ENCODE results near the gene DISC1. TPM values are rescaled to one million over a fixed set of nuclear protein-coding genes. Genes with fewer than 3 reads are reported as not detected.
"Not testable (repeated sequence)": the region's sequence is repeated elsewhere in the genome, so short reads cannot be mapped to it uniquely, and the experiment has no call there.

Gene DISC1
- total RNA-seq, 2 experiments from 2014 or later, result 19.8 to 20.0 TPM

DNA sequence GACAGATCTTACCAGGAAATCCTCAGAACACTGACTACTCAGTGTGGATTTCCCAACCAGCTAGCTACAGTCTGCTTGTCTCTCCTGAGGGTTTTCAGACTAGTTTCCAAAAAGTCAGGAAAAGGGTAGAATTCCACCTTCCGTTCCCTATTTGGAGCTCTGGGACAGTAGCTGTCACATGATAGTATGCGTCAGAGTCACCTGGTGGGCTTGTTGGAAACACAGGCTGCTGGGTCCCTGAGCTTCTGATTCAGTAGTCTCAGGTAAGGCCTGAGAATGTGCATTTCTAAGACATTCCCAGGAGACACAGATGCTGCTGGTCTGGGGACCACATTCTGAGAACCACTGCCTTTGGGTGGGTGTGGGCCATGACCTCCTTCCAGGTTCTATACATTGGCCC, 272.5 kb downstream of the DISC1 start:
- no peak overlapping the region for H3K4me3 ChIP-seq (ENCODE audit: low read length)
- peaks cover 2% of the 10 kb centered on the region for H3K4me1 ChIP-seq (ENCODE audit: insufficient read depth, low read length)
- H3K27ac ChIP-seq (ENCODE audit: low read depth in 1 of 2, low read length in 2 of 2), result no peak overlapping the region
- H3K36me3 ChIP-seq (ENCODE audit: insufficient read depth, low read length), result no peaks in the 10 kb centered on the region
- no peaks in the 10 kb centered on the region for H3K27me3 ChIP-seq (ENCODE audit: control insufficient read depth in 1 of 2, insufficient read depth in 2 of 2, low read length in 2 of 2)
- TF ChIP-seq, protein P1, sequence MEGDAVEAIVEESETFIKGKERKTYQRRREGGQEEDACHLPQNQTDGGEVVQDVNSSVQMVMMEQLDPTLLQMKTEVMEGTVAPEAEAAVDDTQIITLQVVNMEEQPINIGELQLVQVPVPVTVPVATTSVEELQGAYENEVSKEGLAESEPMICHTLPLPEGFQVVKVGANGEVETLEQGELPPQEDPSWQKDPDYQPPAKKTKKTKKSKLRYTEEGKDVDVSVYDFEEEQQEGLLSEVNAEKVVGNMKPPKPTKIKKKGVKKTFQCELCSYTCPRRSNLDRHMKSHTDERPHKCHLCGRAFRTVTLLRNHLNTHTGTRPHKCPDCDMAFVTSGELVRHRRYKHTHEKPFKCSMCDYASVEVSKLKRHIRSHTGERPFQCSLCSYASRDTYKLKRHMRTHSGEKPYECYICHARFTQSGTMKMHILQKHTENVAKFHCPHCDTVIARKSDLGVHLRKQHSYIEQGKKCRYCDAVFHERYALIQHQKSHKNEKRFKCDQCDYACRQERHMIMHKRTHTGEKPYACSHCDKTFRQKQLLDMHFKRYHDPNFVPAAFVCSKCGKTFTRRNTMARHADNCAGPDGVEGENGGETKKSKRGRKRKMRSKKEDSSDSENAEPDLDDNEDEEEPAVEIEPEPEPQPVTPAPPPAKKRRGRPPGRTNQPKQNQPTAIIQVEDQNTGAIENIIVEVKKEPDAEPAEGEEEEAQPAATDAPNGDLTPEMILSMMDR (IDR thresholded peaks at IDR 0.05), result no peak
- Mint-ChIP-seq H3K27me3 (no peaks in the 10 kb centered on the region), H3K4me3 (no peak overlapping the region), H3K4me1 (ENCODE audit: low read depth) (peaks cover 26% of the 10 kb centered on the region), H3K9me3 (no peaks in the 10 kb centered on the region), H3K36me3 (ENCODE audit: low read depth) (peaks cover 24% of the 10 kb centered on the region), H3K27ac (no peak overlapping the region)
- intact Hi-C loops (cut with DNase I, micrococcal nuclease), result no loop called here
- CTCF ChIA-PET, result no interaction called here
- ATAC-seq (ENCODE audit: poor library complexity) (no peak), DNase-seq (no peak)
- POLR2A ChIA-PET, result no interaction called here
- H3K9me3 ChIP-seq (ENCODE audit: control insufficient read depth in 1 of 2, insufficient read depth in 1 of 2, low read length in 2 of 2), result no peaks in the 10 kb centered on the region

DNA sequence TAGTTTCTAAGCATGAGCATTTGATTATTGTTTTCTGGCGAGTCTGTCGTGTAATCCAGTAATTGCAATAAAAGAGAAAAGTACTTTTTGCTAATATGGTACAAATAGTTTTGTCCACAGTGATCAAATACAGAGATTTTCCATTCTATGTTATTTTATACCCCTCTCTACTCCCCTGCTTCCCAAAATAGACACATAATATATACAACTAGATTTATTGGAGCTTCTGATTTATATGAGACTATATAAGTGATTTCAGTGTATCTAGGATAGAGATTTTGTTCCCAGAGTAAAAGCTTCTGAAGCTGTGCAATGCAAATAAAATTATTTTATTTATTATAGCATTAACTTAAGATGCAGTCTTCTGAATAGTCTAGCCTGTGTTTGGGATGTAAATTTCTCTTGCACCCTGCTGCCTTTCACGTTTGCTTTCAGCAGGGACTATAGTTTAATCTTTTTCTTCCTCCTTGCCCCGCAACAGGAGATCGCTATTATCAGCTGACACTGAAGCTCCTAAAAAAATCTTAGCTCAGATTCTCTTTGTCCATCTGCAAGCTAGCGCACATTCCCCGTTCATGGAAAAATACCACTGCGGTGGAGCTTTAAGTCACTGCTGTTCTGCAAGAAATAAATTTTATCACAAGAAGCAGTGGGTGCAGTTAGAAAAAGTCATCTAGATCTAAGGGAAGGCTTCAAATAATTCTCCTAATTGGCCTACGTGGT, 273.3 kb downstream of the DISC1 start:
- no peaks in the 10 kb centered on the region for H3K9me3 Mint-ChIP-seq

DNA sequence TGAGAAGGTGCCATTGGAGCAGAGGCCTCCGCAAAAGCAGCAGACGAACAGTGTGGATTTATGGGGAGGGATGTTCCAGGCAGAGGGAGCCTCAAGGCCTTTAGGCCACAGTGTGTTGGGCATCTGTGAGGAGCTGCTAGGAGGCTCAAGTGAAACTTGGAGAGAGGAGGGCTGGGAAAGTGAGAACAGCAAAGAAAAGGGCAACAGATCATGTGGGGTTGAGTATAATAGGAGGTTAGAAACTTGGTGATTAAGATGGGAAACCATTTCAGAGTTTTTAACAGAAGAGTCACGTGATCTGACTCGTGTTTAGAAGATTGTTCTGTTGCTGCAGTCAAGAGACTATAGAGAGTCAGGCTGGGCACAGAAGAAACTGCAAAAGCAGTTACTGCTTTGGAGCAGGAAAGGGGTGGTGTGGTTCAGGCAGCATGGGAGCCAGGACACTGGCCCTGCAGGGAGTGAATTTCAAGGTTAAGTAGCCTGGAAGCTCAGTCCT, 277.0 kb downstream of the DISC1 start:
- no peaks in the 10 kb centered on the region for H3K36me3 ChIP-seq (ENCODE audit: insufficient read depth, low read length)
- intact Hi-C loops (cut with DNase I, micrococcal nuclease), result no loop called here
- DNase-seq (no peak), ATAC-seq (ENCODE audit: poor library complexity) (no peak)
- TF ChIP-seq, protein P1 (IDR thresholded peaks at IDR 0.05), result no peak
- POLR2A ChIA-PET, result no interaction called here
- peaks cover 23% of the 10 kb centered on the region for H3K36me3 Mint-ChIP-seq (ENCODE audit: low read depth)
- H3K27me3 ChIP-seq (ENCODE audit: control insufficient read depth in 1 of 2, insufficient read depth in 2 of 2, low read length in 2 of 2), result no peaks in the 10 kb centered on the region
- H3K27me3 Mint-ChIP-seq, result no peaks in the 10 kb centered on the region
- H3K4me1 ChIP-seq (ENCODE audit: insufficient read depth, low read length), result peaks cover 2% of the 10 kb centered on the region
- H3K9me3 ChIP-seq (ENCODE audit: control insufficient read depth in 1 of 2, insufficient read depth in 1 of 2, low read length in 2 of 2), result no peaks in the 10 kb centered on the region
- no peak overlapping the region for H3K4me3 Mint-ChIP-seq
- no peak overlapping the region for H3K27ac ChIP-seq (ENCODE audit: low read depth in 1 of 2, low read length in 2 of 2)
- no peak overlapping the region for H3K4me3 ChIP-seq (ENCODE audit: low read length)
- CTCF ChIA-PET, result no interaction called here
- H3K27ac Mint-ChIP-seq, result no peak overlapping the region
- H3K4me1 Mint-ChIP-seq (ENCODE audit: low read depth), result peaks cover 16% of the 10 kb centered on the region
- H3K9me3 Mint-ChIP-seq, result no peaks in the 10 kb centered on the region

More for the DNA sequence above, 273.3 kb downstream of the DISC1 start:
- Mint-ChIP-seq H3K27ac (no peak overlapping the region), H3K4me3 (no peak overlapping the region), H3K27me3 (no peaks in the 10 kb centered on the region), H3K36me3 (ENCODE audit: low read depth) (peaks cover 24% of the 10 kb centered on the region), H3K4me1 (ENCODE audit: low read depth) (peaks cover 32% of the 10 kb centered on the region)
- H3K9me3 ChIP-seq (ENCODE audit: control insufficient read depth in 1 of 2, insufficient read depth in 1 of 2, low read length in 2 of 2), result no peaks in the 10 kb centered on the region
- no peaks in the 10 kb centered on the region for H3K36me3 ChIP-seq (ENCODE audit: insufficient read depth, low read length)
- H3K4me1 ChIP-seq (ENCODE audit: insufficient read depth, low read length), result peaks cover 2% of the 10 kb centered on the region
- no peak for ATAC-seq (ENCODE audit: poor library complexity)
- no peak for DNase-seq
- TF ChIP-seq, protein P1 (IDR thresholded peaks at IDR 0.05), result no peak
- ChIA-PET CTCF (no interaction called here), POLR2A (no interaction called here)
- H3K4me3 ChIP-seq (ENCODE audit: low read length), result no peak overlapping the region
- no peak overlapping the region for H3K27ac ChIP-seq (ENCODE audit: low read depth in 1 of 2, low read length in 2 of 2)
- intact Hi-C loops (cut with DNase I, micrococcal nuclease), result no loop called here
- no peaks in the 10 kb centered on the region for H3K27me3 ChIP-seq (ENCODE audit: control insufficient read depth in 1 of 2, insufficient read depth in 2 of 2, low read length in 2 of 2)

DNA sequence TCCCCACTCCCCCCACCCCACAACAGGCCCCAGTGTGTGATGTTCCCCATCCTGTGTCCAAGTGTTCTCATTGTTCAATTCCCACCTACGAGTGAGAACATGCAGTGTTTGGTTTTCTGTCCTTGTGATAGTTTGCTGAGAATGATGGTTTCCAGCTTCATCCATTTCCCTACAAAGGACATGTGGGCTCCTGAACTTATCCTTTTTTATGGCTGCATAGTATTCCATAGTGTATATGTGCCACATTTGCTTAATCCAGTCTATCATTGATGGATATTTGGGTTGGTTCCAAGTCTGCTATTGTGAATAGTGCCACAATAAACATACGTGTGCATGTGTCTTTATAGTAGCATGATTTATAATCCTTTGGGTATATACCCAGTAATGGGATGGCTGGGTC, 280.7 kb downstream of the DISC1 start:
- POLR2A ChIA-PET, result not testable (repeated sequence)

More for the DNA sequence above, 280.7 kb downstream of the DISC1 start:
- H3K27ac Mint-ChIP-seq; DNase-seq; CTCF ChIA-PET; H3K27ac ChIP-seq (ENCODE audit: low read depth in 1 of 2, low read length in 2 of 2); H3K27me3 ChIP-seq (ENCODE audit: control insufficient read depth in 1 of 2, insufficient read depth in 2 of 2, low read length in 2 of 2); H3K4me1 ChIP-seq (ENCODE audit: insufficient read depth, low read length); H3K4me3 ChIP-seq (ENCODE audit: low read length); ATAC-seq (ENCODE audit: poor library complexity); H3K9me3 Mint-ChIP-seq; intact Hi-C loops (cut with DNase I, micrococcal nuclease); H3K4me3 Mint-ChIP-seq; H3K27me3 Mint-ChIP-seq; H3K9me3 ChIP-seq (ENCODE audit: control insufficient read depth in 1 of 2, insufficient read depth in 1 of 2, low read length in 2 of 2); H3K36me3 ChIP-seq (ENCODE audit: insufficient read depth, low read length): not testable (repeated sequence)
- Mint-ChIP-seq H3K4me1 (ENCODE audit: low read depth) (peaks cover 30% of the 10 kb centered on the region), H3K36me3 (ENCODE audit: low read depth) (peaks cover 31% of the 10 kb centered on the region)

Data from CD4-positive, alpha-beta T cell (primary cell).